DOHH2 (cell line): Measurements from ENCODE around the gene OR2L5.

Experiments used
- H3F3A ChIP-seq: fragments of 200-600 bp; sonication (generic), shearing (Covaris generic); 2 replicates; pipeline ENCODE4 v1.6.0; 2016; ENCODE audit warnings: antibody characterized with exemption, mild to moderate bottlenecking; ENCODE audit not compliant: control insufficient read depth, insufficient read depth
- H3K27ac ChIP-seq: fragments of 200-600 bp; sonication (generic); 2 replicates; pipeline ENCODE4 v1.5.1; 2014; ENCODE audit warnings: low read depth, mild to moderate bottlenecking, low read length, moderate library complexity
- H3K27me3 ChIP-seq: fragments of 200-600 bp; sonication (generic); 2 replicates; pipeline ENCODE4 v1.6.1; 2014; ENCODE audit warnings: mild to moderate bottlenecking, low read length, mixed read lengths; ENCODE audit not compliant: control insufficient read depth
- H3K36me3 ChIP-seq: fragments of 200-600 bp; sonication (generic); 2 replicates; pipeline ENCODE4 v1.6.1; 2014; ENCODE audit warnings: mild to moderate bottlenecking, low read length, moderate library complexity, mixed read lengths; ENCODE audit not compliant: control insufficient read depth
- H3K4me1 ChIP-seq: fragments of 200-600 bp; sonication (generic); 2 replicates; pipeline ENCODE4 v1.6.1; 2014; ENCODE audit warnings: mild to moderate bottlenecking, low read length, mixed read lengths; ENCODE audit not compliant: control insufficient read depth
- H3K4me2 ChIP-seq: fragments of 200-600 bp; sonication (generic); 2 replicates; pipeline ENCODE4 v1.6.0; 2014; ENCODE audit warnings: mild to moderate bottlenecking, low read length, moderate library complexity
- H3K4me3 ChIP-seq: fragments of 200-600 bp; sonication (generic); 2 replicates; pipeline ENCODE4 v1.5.1; 2014; ENCODE audit warnings: mild to moderate bottlenecking, low read length, mixed read lengths
- H3K79me2 ChIP-seq: fragments of 200-600 bp; sonication (generic); 2 replicates; pipeline ENCODE4 v1.6.1; 2014; ENCODE audit warnings: mild to moderate bottlenecking, low read length, mixed read lengths; ENCODE audit not compliant: control insufficient read depth
- H3K9me2 ChIP-seq: fragments of 200-600 bp; sonication (generic); replicated peaks from 2 replicates; pipeline ENCODE4 v1.6.1; 2014; ENCODE audit warnings: mild to moderate bottlenecking, low read length, mixed read lengths; ENCODE audit not compliant: control insufficient read depth
- H3K9me3 ChIP-seq: fragments of 200-600 bp; sonication (generic); 2 replicates; pipeline ENCODE4 v1.6.1; 2014; ENCODE audit warnings: antibody characterized with exemption, low read length, mixed read lengths; ENCODE audit not compliant: control insufficient read depth, insufficient read depth
- H4K20me1 ChIP-seq: fragments of 200-600 bp; sonication (generic); 2 replicates; pipeline ENCODE4 v1.6.0; 2014; ENCODE audit warnings: low read depth, mild to moderate bottlenecking, antibody characterized with exemption, low read length, moderate library complexity; ENCODE audit not compliant: control insufficient read depth, insufficient read depth
- CTCF ChIP-seq: fragments of 200-600 bp; sonication (generic); IDR thresholded peaks from one replicate; pipeline ENCODE4 v1.5.1; 2014; ENCODE audit warnings: antibody characterized with exemption, mild to moderate bottlenecking, low read depth, low read length; ENCODE audit not compliant: poor library complexity, severe bottlenecking
- EZH2phosphoT487 ChIP-seq: fragments of 200-600 bp; sonication (generic); IDR thresholded peaks from 2 replicates; pipeline ENCODE4 v1.6.1; 2017; ENCODE audit warnings: borderline replicate concordance, mild to moderate bottlenecking, antibody characterized with exemption, low read length, moderate library complexity, mixed read lengths

OR2L5 gene

GRCh38 chr1:248009681-248010080 is 3.8 kb upstream of the OR2L5 start:
- H3K27ac ChIP-seq: no peak overlapping the region
- peaks cover 4% of the 10 kb centered on the region; the same call in 1 of the 2 replicates for H3K9me3 ChIP-seq
- no peaks in the 10 kb centered on the region; the same call in 1 of the 2 replicates for H3K9me2 ChIP-seq
- no peaks in the 10 kb centered on the region for H3K27me3 ChIP-seq
- no peaks in the 10 kb centered on the region for H3K4me1 ChIP-seq
- H3K4me2 ChIP-seq: no peak overlapping the region
- no peak for TF ChIP-seq EZH2phosphoT487
- TF ChIP-seq CTCF: no peak
- H3K36me3 ChIP-seq: no peaks in the 10 kb centered on the region
- no peaks in the 10 kb centered on the region for H3K79me2 ChIP-seq
- H3F3A ChIP-seq: no peaks in the 10 kb centered on the region
- no peaks in the 10 kb centered on the region for H4K20me1 ChIP-seq
- no peak overlapping the region for H3K4me3 ChIP-seq

GRCh38 chr1:248015803-248016202 is 2.3 kb downstream of the OR2L5 start:
- Histone ChIP-seq H3K36me3 (no peaks in the 10 kb centered on the region), H4K20me1 (no peaks in the 10 kb centered on the region), H3K4me2 (no peak overlapping the region), H3K4me1 (no peaks in the 10 kb centered on the region), H3K79me2 (no peaks in the 10 kb centered on the region), H3K27me3 (no peaks in the 10 kb centered on the region), H3K9me3 (no peaks in the 10 kb centered on the region), H3F3A (no peaks in the 10 kb centered on the region), H3K9me2 (no peaks in the 10 kb centered on the region), H3K27ac (no peak overlapping the region), H3K4me3 (no peak overlapping the region)
- TF ChIP-seq CTCF (no peak), EZH2phosphoT487 (no peak)

GRCh38 chr1:248029770-248030169 is 16.3 kb downstream of the OR2L5 start, which contains the start of gene OR2L2:
Gene OR2L2 (plus strand): TSS chr1:248030070. CDS start chr1:248038268, 8,198 bp downstream.
- H4K20me1 ChIP-seq: no peaks in the 10 kb centered on the region
- H3K4me3 ChIP-seq: no peak within 1 kb of the TSS
- H3K4me2 ChIP-seq: no peak within 1 kb of the TSS
- no peaks in the 10 kb centered on the region for H3K4me1 ChIP-seq
- H3K9me2 ChIP-seq: no peaks in the 10 kb centered on the region
- H3K79me2 ChIP-seq: no peaks in the 10 kb centered on the region
- no peaks in the 10 kb centered on the region for H3K27me3 ChIP-seq
- H3F3A ChIP-seq: no peaks in the 10 kb centered on the region
- H3K9me3 ChIP-seq: no peaks in the 10 kb centered on the region
- no peaks in the 10 kb centered on the region for H3K36me3 ChIP-seq
- TF ChIP-seq EZH2phosphoT487: no peak
- TF ChIP-seq CTCF: no peak
- H3K27ac ChIP-seq: no peak within 1 kb of the TSS

GRCh38 chr1:248045209-248045608 is 31.7 kb downstream of the OR2L5 start:
- no peak for TF ChIP-seq EZH2phosphoT487
- no peak for TF ChIP-seq CTCF
- H3K27ac ChIP-seq: no peak overlapping the region
- no peak overlapping the region for H3K4me2 ChIP-seq
- no peaks in the 10 kb centered on the region for H4K20me1 ChIP-seq
- H3K36me3 ChIP-seq: no peaks in the 10 kb centered on the region
- no peak overlapping the region for H3K4me3 ChIP-seq
- no peaks in the 10 kb centered on the region for H3K79me2 ChIP-seq
- no peaks in the 10 kb centered on the region for H3F3A ChIP-seq
- no peaks in the 10 kb centered on the region for H3K9me3 ChIP-seq
- no peaks in the 10 kb centered on the region for H3K4me1 ChIP-seq
- H3K9me2 ChIP-seq: no peaks in the 10 kb centered on the region; the same call in 1 of the 2 replicates
- H3K27me3 ChIP-seq: no peaks in the 10 kb centered on the region
